IMR-90 (cell line): Measurements from ENCODE around the gene RIPOR2. TPM values are rescaled to one million over a fixed set of nuclear protein-coding genes. Genes with fewer than 3 reads are reported as not detected.

ENCODE experiments used
- ATAC-seq: fragments of 200-7000 bp; cut with Tn5 transposase; 2 replicates; pipeline ENCODE4 v1.9.1; 2020; ENCODE audit warnings: low read depth, mild to moderate bottlenecking, moderate library complexity
- BruUV-seq: library from RNA; stranded (reverse); fragments of 400-500 nt; replicated peaks from 2 replicates; lab custom pipeline; 2021; lab: Mats Ljungman, UMichigan
- CTCF ChIA-PET: fragments of 300-600 bp; formaldehyde crosslinking; extraction: SDS; loops from one replicate; lab custom pipeline; 2021; ENCODE audit warnings: antibody characterized with exemption; lab: Yijun Ruan, JAX
- POLR2A ChIA-PET: fragments of 300-600 bp; sonication (Branson Sonifier 250); formaldehyde crosslinking; loops from one replicate; lab custom pipeline; 2022; ENCODE audit warnings: antibody characterized with exemption; ENCODE audit not compliant: unreplicated experiment; lab: Charles Lee
- DNase-seq: peaks from one replicate; pipeline ENCODE4 v3.0.0; 2013
- H2AFZ ChIP-seq: replicated peaks from 2 replicates; pipeline ENCODE3; 2013; ENCODE audit warnings: low read length, mild to moderate bottlenecking; ENCODE audit not compliant: poor library complexity
- H2AK5ac ChIP-seq: 2 replicates; pipeline ENCODE4 v1.6.1; 2013; ENCODE audit warnings: low read depth, low read length, inconsistent platforms
- H2AK9ac ChIP-seq: replicated peaks from 2 replicates; pipeline ENCODE3; 2013; ENCODE audit warnings: mild to moderate bottlenecking, low read depth, low read length, moderate library complexity; ENCODE audit not compliant: poor library complexity
- H2BK120ac ChIP-seq: 2 replicates; pipeline ENCODE4 v1.6.1; 2013; ENCODE audit warnings: low read depth, low read length, inconsistent platforms
- H2BK15ac ChIP-seq: 3 replicates; pipeline ENCODE4 v1.6.1; 2013; ENCODE audit warnings: low read depth, low read length, inconsistent platforms
- H2BK20ac ChIP-seq: 2 replicates; pipeline ENCODE4 v1.6.1; 2013; ENCODE audit warnings: low read depth, mild to moderate bottlenecking, inconsistent platforms, low read length, moderate library complexity
- H2BK5ac ChIP-seq: 2 replicates; pipeline ENCODE4 v1.6.1; 2013; ENCODE audit warnings: mild to moderate bottlenecking, low read depth, low read length, inconsistent platforms; ENCODE audit not compliant: poor library complexity, severe bottlenecking
- H3K14ac ChIP-seq: replicated peaks from 2 replicates; pipeline ENCODE4 v1.6.1; 2013; ENCODE audit warnings: low read depth, low read length, inconsistent platforms
- H3K18ac ChIP-seq: 2 replicates; pipeline ENCODE4 v1.6.1; 2013; ENCODE audit warnings: low read depth, low read length, control low read depth
- H3K23ac ChIP-seq: 2 replicates; pipeline ENCODE4 v1.6.1; 2013; ENCODE audit warnings: low read depth, low read length, inconsistent platforms
- H3K27ac ChIP-seq: 2 replicates; pipeline ENCODE4 v1.5.1; 2013; ENCODE audit warnings: mild to moderate bottlenecking, control low read depth, low read length; ENCODE audit not compliant: insufficient read depth
- H3K27me3 ChIP-seq: 2 replicates; pipeline ENCODE4 v1.6.1; 2013; ENCODE audit warnings: low read length; ENCODE audit not compliant: control insufficient read depth, insufficient read depth
- H3K36me3 ChIP-seq: 2 replicates; pipeline ENCODE4 v1.6.1; 2013; ENCODE audit warnings: low read length, mixed read lengths; ENCODE audit not compliant: control insufficient read depth, insufficient read depth
- H3K4ac ChIP-seq: 2 replicates; pipeline ENCODE4 v1.6.1; 2013; ENCODE audit warnings: low read depth, low read length, inconsistent platforms
- H3K4me1 ChIP-seq: 2 replicates; pipeline ENCODE4 v1.6.1; 2013; ENCODE audit warnings: low read length, mixed read lengths; ENCODE audit not compliant: control insufficient read depth, insufficient read depth
- H3K4me2 ChIP-seq: 2 replicates; pipeline ENCODE4 v1.6.1; 2013; ENCODE audit warnings: low read depth, mild to moderate bottlenecking, control low read depth, low read length, moderate library complexity
- H3K4me3 ChIP-seq: 2 replicates; pipeline ENCODE4 v1.5.1; 2013; ENCODE audit warnings: low read depth, mild to moderate bottlenecking, control low read depth, low read length, moderate library complexity; ENCODE audit not compliant: insufficient read depth
- H3K56ac ChIP-seq: 2 replicates; pipeline ENCODE4 v1.6.1; 2013; ENCODE audit warnings: low read length, inconsistent platforms; ENCODE audit not compliant: insufficient read depth; ENCODE audit errors: extremely low read depth
- H3K79me1 ChIP-seq, 2 experiments: 2 replicates each; pipeline ENCODE4 v1.6.1; 2013; ENCODE audit warnings: low read length in 2 of 2, inconsistent platforms in 1 of 2, low read depth in 1 of 2
- H3K9ac ChIP-seq: 2 replicates; pipeline ENCODE4 v1.6.1; 2013; ENCODE audit warnings: low read depth, low read length, control low read depth
- H3K9me1 ChIP-seq: 2 replicates; pipeline ENCODE4 v1.6.1; 2013; ENCODE audit warnings: low read length, inconsistent platforms; ENCODE audit not compliant: insufficient read depth
- H3K9me3 ChIP-seq: 2 replicates; pipeline ENCODE4 v1.6.1; 2013; ENCODE audit warnings: low read length; ENCODE audit not compliant: control insufficient read depth, insufficient read depth
- H4K20me1 ChIP-seq: 2 replicates; pipeline ENCODE4 v1.6.1; 2013; ENCODE audit warnings: low read length, inconsistent platforms; ENCODE audit not compliant: insufficient read depth
- H4K5ac ChIP-seq: 2 replicates; pipeline ENCODE4 v1.6.1; 2013; ENCODE audit warnings: mild to moderate bottlenecking, low read depth, low read length, control low read depth
- H4K8ac ChIP-seq, 2 experiments: 2 replicates each; pipeline ENCODE4 v1.6.1; 2013; ENCODE audit warnings: low read depth in 2 of 2, low read length in 2 of 2, control low read depth in 1 of 2, inconsistent platforms in 1 of 2
- H4K91ac ChIP-seq: 2 replicates; pipeline ENCODE4 v1.6.1; 2013; ENCODE audit warnings: low read depth, low read length, inconsistent platforms; ENCODE audit not compliant: insufficient read depth
- CHD1 ChIP-seq: IDR thresholded peaks from 2 replicates; pipeline ENCODE4 v1.6.1; 2012; ENCODE audit warnings: low read depth, low read length, improper control_type of control experiment
- RCOR1 ChIP-seq: IDR thresholded peaks from 2 replicates; pipeline ENCODE4 v1.6.1; 2012; ENCODE audit warnings: mild to moderate bottlenecking, low read length, improper control_type of control experiment; ENCODE audit not compliant: insufficient replicate concordance
- WGBS, 2 experiments: methylation state at CpG; one replicate each; pipeline versions ENCODE4 v1.1.5 to v1.1.7; 2013; ENCODE audit warnings: missing lambda C conversion rate in 2 of 2; ENCODE audit not compliant: insufficient read length in 1 of 2; ENCODE audit errors: extremely low coverage in 2 of 2; 5-methylcytosine and 5-hydroxymethylcytosine counted together
- dilution Hi-C: fragments of 300-500 bp; cut with HindIII; formaldehyde crosslinking; loops from one replicate; pipeline ENCODE4 v1.14.3; 2018; ENCODE audit warnings: low sequenced_read_pairs; ENCODE audit not compliant: unreplicated experiment
- in situ Hi-C: fragments of 300-500 bp; cut with MboI; formaldehyde crosslinking; loops from 3 replicates; pipeline ENCODE4 v1.14.3; 2019; ENCODE audit warnings: low sequenced_read_pairs, inconsistent platforms, mixed read lengths
- intact Hi-C: fragments of 100-400 bp; cut with micrococcal nuclease; formaldehyde crosslinking; loops from 2 replicates; pipeline ENCODE4 v1.10.0; 2022
- polyA plus RNA-seq, 3 experiments: library from polyadenylated mRNA; depleted of rRNA; stranded (reverse); fragments of >200 nt; gene quantifications; 2 replicates each; pipeline ENCODE4 v1.2.3, GENCODE V29; 2012; ENCODE audit warnings: low replicate concordance in 1 of 3
- total RNA-seq: library from RNA; depleted of rRNA; stranded (reverse); fragments of >200 nt; gene quantifications from 2 replicates; pipeline ENCODE4 v1.2.3, GENCODE V29; 2012

RIPOR2 gene
- total and polyA plus RNA-seq, 2 of the 4 experiments (the other 2 are of a cell fraction) = 1.1 to 1.2 TPM

GRCh38 chr6:24959319-24959718 is 23.6 kb upstream of the RIPOR2 start:
- H3K56ac ChIP-seq = no peak overlapping the region
- H4K8ac ChIP-seq = no peak overlapping the region
- no peaks in the 10 kb centered on the region for H3K27me3 ChIP-seq
- in situ Hi-C loops (no loop called here), intact Hi-C loops (no loop called here), dilution Hi-C loops (no loop called here)
- H3K9ac ChIP-seq = no peak overlapping the region
- no peak overlapping the region for H2BK5ac ChIP-seq
- no peak overlapping the region for H2AK5ac ChIP-seq
- no peak overlapping the region for H2BK120ac ChIP-seq
- H2BK15ac ChIP-seq = no peak overlapping the region
- ATAC-seq (no peak), DNase-seq (no peak)
- no peak overlapping the region for H3K14ac ChIP-seq
- H3K4ac ChIP-seq = no peak overlapping the region
- no peaks in the 10 kb centered on the region for H3K9me1 ChIP-seq
- ChIA-PET POLR2A (interaction anchor here (0.6 kb wide), 1 partner anchor 110 kb away, joined by 6 read pairs; no protein-coding TSS in a partner anchor), CTCF (no interaction called here)
- no peak overlapping the region for H3K23ac ChIP-seq
- H4K20me1 ChIP-seq = no peaks in the 10 kb centered on the region
- H2BK20ac ChIP-seq = no peak overlapping the region
- H2AFZ ChIP-seq = no peak overlapping the region
- H3K4me1 ChIP-seq = no peaks in the 10 kb centered on the region
- no peak overlapping the region for H4K5ac ChIP-seq
- no TSS peak for BruUV-seq
- no peak overlapping the region for H3K27ac ChIP-seq
- TF ChIP-seq CHD1 (no peak), RCOR1 (no peak)
- no peaks in the 10 kb centered on the region for H3K79me1 ChIP-seq
- H3K9me3 ChIP-seq = 0 out of 2 replicates have a peak, but pooled peaks cover 1% of the 10 kb centered on the region
- no peak overlapping the region for H3K4me2 ChIP-seq
- H3K36me3 ChIP-seq = no peaks in the 10 kb centered on the region
- no CpG with 5 or more reads among the region's 1 CpG for WGBS, 2 experiments
- H3K18ac ChIP-seq = no peak overlapping the region
- no peak overlapping the region for H4K91ac ChIP-seq
- no peak overlapping the region for H3K4me3 ChIP-seq
- no peak overlapping the region for H2AK9ac ChIP-seq
